Measurements from ENCODE around the gene CHMP4A. TPM values are rescaled to one million over a fixed set of nuclear protein-coding genes. Genes with fewer than 3 reads are reported as not detected.

The CHMP4A gene
- total and polyA plus RNA-seq, 2 of the 13 experiments (the other 11 are each of a cell fraction or from before 2014, with no cell fraction given), result 83.6 to 113 TPM

DNA sequence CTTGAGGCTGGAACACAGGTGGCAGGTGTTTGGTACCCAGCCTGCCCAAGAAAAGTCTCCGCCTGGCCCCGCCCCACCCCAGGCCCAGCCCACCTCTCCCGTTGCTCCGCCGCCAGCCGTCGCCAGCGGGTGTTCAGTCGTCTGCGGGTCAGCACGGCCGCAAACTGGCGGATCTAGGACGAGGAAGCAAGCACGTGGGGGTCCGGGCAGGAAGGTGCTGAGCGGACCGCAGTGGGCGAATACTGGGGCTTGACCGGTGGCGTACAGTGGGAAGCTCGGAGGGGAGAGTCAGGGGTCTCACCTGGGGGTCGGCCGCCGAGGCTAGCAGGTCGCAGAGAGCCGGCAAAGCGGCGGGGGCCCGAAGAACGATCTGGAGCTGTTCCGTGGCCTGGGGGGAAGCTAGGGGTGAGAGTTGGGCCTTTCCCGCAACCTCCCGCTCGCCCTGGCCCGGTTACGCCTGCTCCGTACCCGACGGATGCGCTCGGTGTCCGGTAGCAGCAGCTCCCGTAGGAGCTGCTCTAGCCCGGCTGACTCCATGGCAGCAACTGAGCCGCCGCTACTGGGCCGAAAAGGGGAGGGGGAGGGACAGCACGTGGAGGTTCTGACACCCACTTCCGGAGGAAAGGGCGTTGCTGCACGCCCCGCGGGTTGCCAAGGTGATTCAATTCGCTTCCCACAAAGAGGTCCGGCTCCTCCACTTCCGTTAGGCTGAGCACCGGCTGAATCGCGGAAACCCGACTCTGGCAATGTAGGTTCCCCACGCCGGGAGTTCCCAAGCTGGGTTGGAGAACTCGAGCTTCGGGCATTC is 24.8 kb downstream of the CHMP4A start, which contains the start of gene IPO4 (continued):
- TF ChIP-seq, protein P1, sequence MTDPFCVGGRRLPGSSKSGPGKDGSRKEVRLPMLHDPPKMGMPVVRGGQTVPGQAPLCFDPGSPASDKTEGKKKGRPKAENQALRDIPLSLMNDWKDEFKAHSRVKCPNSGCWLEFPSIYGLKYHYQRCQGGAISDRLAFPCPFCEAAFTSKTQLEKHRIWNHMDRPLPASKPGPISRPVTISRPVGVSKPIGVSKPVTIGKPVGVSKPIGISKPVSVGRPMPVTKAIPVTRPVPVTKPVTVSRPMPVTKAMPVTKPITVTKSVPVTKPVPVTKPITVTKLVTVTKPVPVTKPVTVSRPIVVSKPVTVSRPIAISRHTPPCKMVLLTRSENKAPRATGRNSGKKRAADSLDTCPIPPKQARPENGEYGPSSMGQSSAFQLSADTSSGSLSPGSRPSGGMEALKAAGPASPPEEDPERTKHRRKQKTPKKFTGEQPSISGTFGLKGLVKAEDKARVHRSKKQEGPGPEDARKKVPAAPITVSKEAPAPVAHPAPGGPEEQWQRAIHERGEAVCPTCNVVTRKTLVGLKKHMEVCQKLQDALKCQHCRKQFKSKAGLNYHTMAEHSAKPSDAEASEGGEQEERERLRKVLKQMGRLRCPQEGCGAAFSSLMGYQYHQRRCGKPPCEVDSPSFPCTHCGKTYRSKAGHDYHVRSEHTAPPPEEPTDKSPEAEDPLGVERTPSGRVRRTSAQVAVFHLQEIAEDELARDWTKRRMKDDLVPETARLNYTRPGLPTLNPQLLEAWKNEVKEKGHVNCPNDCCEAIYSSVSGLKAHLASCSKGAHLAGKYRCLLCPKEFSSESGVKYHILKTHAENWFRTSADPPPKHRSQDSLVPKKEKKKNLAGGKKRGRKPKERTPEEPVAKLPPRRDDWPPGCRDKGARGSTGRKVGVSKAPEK (CRISPR knock-in tag; IDR thresholded peaks at IDR 0.05; ENCODE audit: borderline replicate concordance), result no peak
- peak; percentile 45 for TF ChIP-seq STAG1 (CRISPR knock-in tag; IDR thresholded peaks at IDR 0.05)
- TF ChIP-seq, protein P2, sequence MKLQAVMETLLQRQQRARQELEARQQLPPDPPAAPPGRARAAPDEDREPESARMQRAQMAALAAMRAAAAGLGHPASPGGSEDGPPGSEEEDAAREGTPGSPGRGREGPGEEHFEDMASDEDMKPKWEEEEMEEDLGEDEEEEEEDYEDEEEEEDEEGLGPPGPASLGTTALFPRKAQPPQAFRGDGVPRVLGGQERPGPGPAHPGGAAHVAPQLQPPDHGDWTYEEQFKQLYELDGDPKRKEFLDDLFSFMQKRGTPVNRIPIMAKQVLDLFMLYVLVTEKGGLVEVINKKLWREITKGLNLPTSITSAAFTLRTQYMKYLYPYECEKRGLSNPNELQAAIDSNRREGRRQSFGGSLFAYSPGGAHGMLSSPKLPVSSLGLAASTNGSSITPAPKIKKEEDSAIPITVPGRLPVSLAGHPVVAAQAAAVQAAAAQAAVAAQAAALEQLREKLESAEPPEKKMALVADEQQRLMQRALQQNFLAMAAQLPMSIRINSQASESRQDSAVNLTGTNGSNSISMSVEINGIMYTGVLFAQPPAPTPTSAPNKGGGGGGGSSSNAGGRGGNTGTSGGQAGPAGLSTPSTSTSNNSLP (IDR thresholded peaks at IDR 0.05; ENCODE audit: low read depth, low read length), result peak; percentile 98
- peak; percentile 99 for TF ChIP-seq ZNF331 (CRISPR knock-in tag; IDR thresholded peaks at IDR 0.05)
- TF ChIP-seq MAZ (IDR thresholded peaks at IDR 0.05; ENCODE audit: borderline replicate concordance, low read depth, low read length), result peak; percentile 97
- peak; percentile 100 for TF ChIP-seq MAZ (CRISPR knock-in tag; IDR thresholded peaks at IDR 0.05; ENCODE audit: low read depth)
- TF ChIP-seq, protein P3, sequence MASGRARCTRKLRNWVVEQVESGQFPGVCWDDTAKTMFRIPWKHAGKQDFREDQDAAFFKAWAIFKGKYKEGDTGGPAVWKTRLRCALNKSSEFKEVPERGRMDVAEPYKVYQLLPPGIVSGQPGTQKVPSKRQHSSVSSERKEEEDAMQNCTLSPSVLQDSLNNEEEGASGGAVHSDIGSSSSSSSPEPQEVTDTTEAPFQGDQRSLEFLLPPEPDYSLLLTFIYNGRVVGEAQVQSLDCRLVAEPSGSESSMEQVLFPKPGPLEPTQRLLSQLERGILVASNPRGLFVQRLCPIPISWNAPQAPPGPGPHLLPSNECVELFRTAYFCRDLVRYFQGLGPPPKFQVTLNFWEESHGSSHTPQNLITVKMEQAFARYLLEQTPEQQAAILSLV (CRISPR knock-in tag; IDR thresholded peaks at IDR 0.05; ENCODE audit: borderline replicate concordance), result peak; percentile 90
- peak; percentile 88 for TF ChIP-seq ZNF768 (CRISPR knock-in tag; IDR thresholded peaks at IDR 0.05)
- peak; percentile 84 for TF ChIP-seq CEBPG (CRISPR knock-in tag; IDR thresholded peaks at IDR 0.05)
- TF ChIP-seq ESRRA (CRISPR knock-in tag; IDR thresholded peaks at IDR 0.05; ENCODE audit: low read depth), result peak; percentile 93
- TF ChIP-seq ZNF558 (CRISPR knock-in tag; IDR thresholded peaks at IDR 0.05; ENCODE audit: borderline replicate concordance), result no peak
- peak; percentile 61; the same call in 1 of the 2 replicates for TF ChIP-seq ZFP62 (CRISPR knock-in tag; IDR thresholded peaks at IDR 0.05)
- TF ChIP-seq, protein P4, sequence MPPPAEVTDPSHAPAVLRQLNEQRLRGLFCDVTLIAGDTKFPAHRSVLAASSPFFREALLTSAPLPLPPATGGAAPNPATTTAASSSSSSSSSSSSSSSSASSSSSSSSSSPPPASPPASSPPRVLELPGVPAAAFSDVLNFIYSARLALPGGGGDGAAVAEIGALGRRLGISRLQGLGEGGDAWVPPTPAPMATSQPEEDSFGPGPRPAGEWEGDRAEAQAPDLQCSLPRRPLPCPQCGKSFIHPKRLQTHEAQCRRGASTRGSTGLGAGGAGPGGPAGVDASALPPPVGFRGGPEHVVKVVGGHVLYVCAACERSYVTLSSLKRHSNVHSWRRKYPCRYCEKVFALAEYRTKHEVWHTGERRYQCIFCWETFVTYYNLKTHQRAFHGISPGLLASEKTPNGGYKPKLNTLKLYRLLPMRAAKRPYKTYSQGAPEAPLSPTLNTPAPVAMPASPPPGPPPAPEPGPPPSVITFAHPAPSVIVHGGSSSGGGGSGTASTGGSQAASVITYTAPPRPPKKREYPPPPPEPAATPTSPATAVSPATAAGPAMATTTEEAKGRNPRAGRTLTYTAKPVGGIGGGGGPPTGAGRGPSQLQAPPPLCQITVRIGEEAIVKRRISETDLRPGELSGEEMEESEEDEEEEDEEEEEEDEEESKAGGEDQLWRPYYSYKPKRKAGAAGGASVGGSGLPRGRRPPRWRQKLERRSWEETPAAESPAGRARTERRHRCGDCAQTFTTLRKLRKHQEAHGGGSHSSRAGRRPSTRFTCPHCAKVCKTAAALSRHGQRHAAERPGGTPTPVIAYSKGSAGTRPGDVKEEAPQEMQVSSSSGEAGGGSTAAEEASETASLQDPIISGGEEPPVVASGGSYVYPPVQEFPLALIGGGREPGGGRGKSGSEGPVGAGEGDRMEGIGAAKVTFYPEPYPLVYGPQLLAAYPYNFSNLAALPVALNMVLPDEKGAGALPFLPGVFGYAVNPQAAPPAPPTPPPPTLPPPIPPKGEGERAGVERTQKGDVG (CRISPR knock-in tag; IDR thresholded peaks at IDR 0.05; ENCODE audit: borderline replicate concordance), result peak; percentile 99
- TF ChIP-seq EED (CRISPR knock-in tag; IDR thresholded peaks at IDR 0.05), result peak; percentile 100
- peak; percentile 97 for TF ChIP-seq SALL1 (CRISPR knock-in tag; IDR thresholded peaks at IDR 0.05)
- TF ChIP-seq, protein P5, sequence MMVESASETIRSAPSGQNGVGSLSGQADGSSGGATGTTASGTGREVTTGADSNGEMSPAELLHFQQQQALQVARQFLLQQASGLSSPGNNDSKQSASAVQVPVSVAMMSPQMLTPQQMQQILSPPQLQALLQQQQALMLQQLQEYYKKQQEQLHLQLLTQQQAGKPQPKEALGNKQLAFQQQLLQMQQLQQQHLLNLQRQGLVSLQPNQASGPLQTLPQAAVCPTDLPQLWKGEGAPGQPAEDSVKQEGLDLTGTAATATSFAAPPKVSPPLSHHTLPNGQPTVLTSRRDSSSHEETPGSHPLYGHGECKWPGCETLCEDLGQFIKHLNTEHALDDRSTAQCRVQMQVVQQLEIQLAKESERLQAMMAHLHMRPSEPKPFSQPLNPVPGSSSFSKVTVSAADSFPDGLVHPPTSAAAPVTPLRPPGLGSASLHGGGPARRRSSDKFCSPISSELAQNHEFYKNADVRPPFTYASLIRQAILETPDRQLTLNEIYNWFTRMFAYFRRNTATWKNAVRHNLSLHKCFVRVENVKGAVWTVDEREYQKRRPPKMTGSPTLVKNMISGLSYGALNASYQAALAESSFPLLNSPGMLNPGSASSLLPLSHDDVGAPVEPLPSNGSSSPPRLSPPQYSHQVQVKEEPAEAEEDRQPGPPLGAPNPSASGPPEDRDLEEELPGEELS (CRISPR knock-in tag; IDR thresholded peaks at IDR 0.05), result peak; percentile 88

Data from HepG2 (cell line).